Jurkat, Clone E6-1 (cell line): Measurements from ENCODE around the gene TCAIM. TPM values are rescaled to one million over a fixed set of nuclear protein-coding genes. Genes with fewer than 3 reads are reported as not detected.

Experiments
- DNase-seq: peaks from one replicate; pipeline ENCODE4 v3.0.0-alpha.2; 2011; ENCODE audit warnings: low read depth, low spot score
- H3K4me3 ChIP-seq: 2 replicates; pipeline ENCODE4 v1.5.1; 2011; ENCODE audit warnings: mild to moderate bottlenecking, low read length, control low read depth, moderate library complexity
- polyA plus RNA-seq: library from polyadenylated mRNA; unstranded; fragments of >200 nt; gene quantifications from one replicate; pipeline ENCODE4 v1.2.1, GENCODE V29; 2012; ENCODE audit warnings: missing spikeins; ENCODE audit not compliant: insufficient read length, insufficient read depth

The TCAIM gene
- 30.1 TPM for polyA plus RNA-seq

GRCh38 chr3:44338010-44338827 is at the start of gene TCAIM:
TCAIM (plus strand) TSS chr3:44338766; CDS start chr3:44354783, 16,017 bp downstream.
- H3K4me3 ChIP-seq, result peak within 1 kb of the TSS; percentile 87
- DNase-seq, result peak; percentile 96

- DNase-seq, result no peak
- no peak overlapping the region for H3K4me3 ChIP-seq
These were observed 48.6 kb upstream of the TCAIM start for GRCh38 chr3:44289882-44290462.

- H3K4me3 ChIP-seq, result no peak overlapping the region
- no peak for DNase-seq
These were observed 46.3 kb upstream of the TCAIM start for GRCh38 chr3:44292276-44292675.

- DNase-seq, result no peak
These were observed 45.6 kb upstream of the TCAIM start for GRCh38 chr3:44292947-44293346.

GRCh38 chr3:44297255-44297654 is 41.3 kb upstream of the TCAIM start:
- DNase-seq, result no peak
- H3K4me3 ChIP-seq, result no peak overlapping the region

More at GRCh38 chr3:44292947-44293346, 45.6 kb upstream of the TCAIM start:
- H3K4me3 ChIP-seq, result no peak overlapping the region

- DNase-seq, result no peak
- no peak overlapping the region for H3K4me3 ChIP-seq
These were observed 36.8 kb upstream of the TCAIM start for GRCh38 chr3:44301746-44302145.

GRCh38 chr3:44309500-44309899 is 29.1 kb upstream of the TCAIM start:
- DNase-seq, result no peak
- H3K4me3 ChIP-seq, result no peak overlapping the region

- DNase-seq, result peak; percentile 40
- H3K4me3 ChIP-seq, result no peak overlapping the region; the same call in 1 of the 2 replicates
These were observed 19.7 kb upstream of the TCAIM start for GRCh38 chr3:44318891-44319311.

GRCh38 chr3:44321335-44321734 is 17.2 kb upstream of the TCAIM start:
- H3K4me3 ChIP-seq, result no peak overlapping the region
- no peak for DNase-seq

GRCh38 chr3:44323341-44323955 is 15.1 kb upstream of the TCAIM start:
- peak; percentile 57 for DNase-seq
- no peak overlapping the region for H3K4me3 ChIP-seq

GRCh38 chr3:44324584-44324983 is 14.0 kb upstream of the TCAIM start:
- DNase-seq, result no peak
- H3K4me3 ChIP-seq, result no peak overlapping the region

- no peak for DNase-seq
- no peak overlapping the region for H3K4me3 ChIP-seq
These were observed 12.5 kb upstream of the TCAIM start for GRCh38 chr3:44326019-44326418.

GRCh38 chr3:44326515-44326914 is 12.1 kb upstream of the TCAIM start:
- DNase-seq, result no peak
- H3K4me3 ChIP-seq, result no peak overlapping the region

- no peak for DNase-seq
These were observed 8.6 kb upstream of the TCAIM start for GRCh38 chr3:44329946-44330345.

GRCh38 chr3:44330444-44330843 is 8.1 kb upstream of the TCAIM start:
- DNase-seq, result no peak
- H3K4me3 ChIP-seq, result no peak overlapping the region

More at GRCh38 chr3:44329946-44330345, 8.6 kb upstream of the TCAIM start:
- H3K4me3 ChIP-seq, result no peak overlapping the region

- no peak for DNase-seq
- no peak overlapping the region for H3K4me3 ChIP-seq
These were observed 4.2 kb upstream of the TCAIM start for GRCh38 chr3:44334326-44334725.

GRCh38 chr3:44337248-44337785 is 1.2 kb upstream of the TCAIM start:
- H3K4me3 ChIP-seq, result peak overlapping the region; percentile 87
- no peak for DNase-seq

- peak overlapping the region; percentile 87 for H3K4me3 ChIP-seq
- no peak for DNase-seq
These were observed 212 bp downstream of the TCAIM start for GRCh38 chr3:44338828-44339127.

GRCh38 chr3:44339181-44340057 is 853 bp downstream of the TCAIM start:
- H3K4me3 ChIP-seq, result peak overlapping the region; percentile 87
- no peak for DNase-seq
